ENCODE results near the gene EGFR.

DNA sequence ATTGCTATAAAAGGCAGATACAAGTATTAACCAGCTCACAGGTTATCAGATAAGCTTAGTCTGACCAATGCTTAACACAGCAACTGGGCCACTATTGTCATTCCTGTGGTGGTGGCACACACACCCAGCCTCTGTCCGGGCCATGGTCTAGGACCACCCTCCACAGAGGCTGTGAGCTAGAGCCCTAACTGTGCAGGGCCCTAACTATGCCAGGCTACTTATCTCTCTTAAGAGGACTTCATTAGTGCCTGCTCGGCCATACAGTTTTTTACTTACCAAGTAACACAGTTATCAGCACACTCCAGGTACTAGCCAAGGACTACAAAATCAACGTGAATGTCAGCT lies 2.1 kb upstream of the EGFR start:
- no peak for TF ChIP-seq EZH2 (IDR thresholded peaks at IDR 0.05; ENCODE audit: borderline replicate concordance, low read depth, low read length, severe bottlenecking)
- TF ChIP-seq, protein P1, sequence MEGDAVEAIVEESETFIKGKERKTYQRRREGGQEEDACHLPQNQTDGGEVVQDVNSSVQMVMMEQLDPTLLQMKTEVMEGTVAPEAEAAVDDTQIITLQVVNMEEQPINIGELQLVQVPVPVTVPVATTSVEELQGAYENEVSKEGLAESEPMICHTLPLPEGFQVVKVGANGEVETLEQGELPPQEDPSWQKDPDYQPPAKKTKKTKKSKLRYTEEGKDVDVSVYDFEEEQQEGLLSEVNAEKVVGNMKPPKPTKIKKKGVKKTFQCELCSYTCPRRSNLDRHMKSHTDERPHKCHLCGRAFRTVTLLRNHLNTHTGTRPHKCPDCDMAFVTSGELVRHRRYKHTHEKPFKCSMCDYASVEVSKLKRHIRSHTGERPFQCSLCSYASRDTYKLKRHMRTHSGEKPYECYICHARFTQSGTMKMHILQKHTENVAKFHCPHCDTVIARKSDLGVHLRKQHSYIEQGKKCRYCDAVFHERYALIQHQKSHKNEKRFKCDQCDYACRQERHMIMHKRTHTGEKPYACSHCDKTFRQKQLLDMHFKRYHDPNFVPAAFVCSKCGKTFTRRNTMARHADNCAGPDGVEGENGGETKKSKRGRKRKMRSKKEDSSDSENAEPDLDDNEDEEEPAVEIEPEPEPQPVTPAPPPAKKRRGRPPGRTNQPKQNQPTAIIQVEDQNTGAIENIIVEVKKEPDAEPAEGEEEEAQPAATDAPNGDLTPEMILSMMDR (IDR thresholded peaks at IDR 0.05; ENCODE audit: borderline replicate concordance, extremely low read depth, low read length, poor library complexity, severe bottlenecking): no peak
